ENCODE measurements around the gene JAK1. TPM values are rescaled to one million over a fixed set of nuclear protein-coding genes. Genes with fewer than 3 reads are reported as not detected.

Gene JAK1
- total RNA-seq, 1 experiment from 2014 or later: 27.8 TPM

- TF ChIP-seq CBFB (CRISPR knock-in tag; IDR thresholded peaks at IDR 0.05; ENCODE audit: low read depth) (no peak), MXD4 (CRISPR knock-in tag; IDR thresholded peaks at IDR 0.05; ENCODE audit: borderline replicate concordance) (no peak), CDX4 (CRISPR knock-in tag; IDR thresholded peaks at IDR 0.05; ENCODE audit: borderline replicate concordance) (no peak), IRF2 (CRISPR knock-in tag; IDR thresholded peaks at IDR 0.05; ENCODE audit: borderline replicate concordance, low read depth) (no peak), KAT7 (CRISPR knock-in tag; IDR thresholded peaks at IDR 0.05; ENCODE audit: borderline replicate concordance) (no peak), ZNF423 (CRISPR knock-in tag; IDR thresholded peaks at IDR 0.05) (no peak), USF1 (CRISPR knock-in tag; IDR thresholded peaks at IDR 0.05) (no peak)
Observed at GRCh38 chr1:64900916-64901315, 65.4 kb downstream of the JAK1 start (continued).

GRCh38 chr1:64898107-64898861 is 68.1 kb downstream of the JAK1 start:
- CTCF ChIA-PET: interaction anchor here (0.7 kb wide), 1 partner anchor 14 kb away, joined by 3 read pairs; no protein-coding TSS in a partner anchor
- Mint-ChIP-seq H3K4me1 (peaks cover 53% of the 10 kb centered on the region), H3K27me3 (ENCODE audit: low read depth) (no peaks in the 10 kb centered on the region), H3K4me3 (no peak overlapping the region; the same call in 1 of the 2 replicates), H3K9me3 (peaks cover 4% of the 10 kb centered on the region), H3K27ac (peak overlapping the region; percentile 67), H3K36me3 (no peaks in the 10 kb centered on the region)
- DNase-seq (ENCODE audit: low spot score) (no peak), ATAC-seq (peak; percentile 80)
- TF ChIP-seq MXD4 (CRISPR knock-in tag; IDR thresholded peaks at IDR 0.05; ENCODE audit: borderline replicate concordance) (no peak), EMX1 (CRISPR knock-in tag; IDR thresholded peaks at IDR 0.05) (no peak), FOXP1 (CRISPR knock-in tag; IDR thresholded peaks at IDR 0.05; ENCODE audit: borderline replicate concordance) (no peak), RELA (CRISPR knock-in tag; IDR thresholded peaks at IDR 0.05; ENCODE audit: borderline replicate concordance) (no peak), CBFB (CRISPR knock-in tag; IDR thresholded peaks at IDR 0.05; ENCODE audit: low read depth) (no peak), OVOL2 (CRISPR knock-in tag; IDR thresholded peaks at IDR 0.05; ENCODE audit: borderline replicate concordance) (no peak), ZNF532 (CRISPR knock-in tag; IDR thresholded peaks at IDR 0.05; ENCODE audit: borderline replicate concordance) (no peak), ZSCAN18 (CRISPR knock-in tag; IDR thresholded peaks at IDR 0.05) (no peak), GTF2I (CRISPR knock-in tag; conservative IDR thresholded peaks at IDR 0.05) (no peak), ZNF219 (CRISPR knock-in tag; IDR thresholded peaks at IDR 0.05; ENCODE audit: borderline replicate concordance) (no peak), NFE2L1 (CRISPR knock-in tag; IDR thresholded peaks at IDR 0.05) (no peak), ZNF263 (CRISPR knock-in tag; IDR thresholded peaks at IDR 0.05; ENCODE audit: low read depth) (no peak), ZNF317 (CRISPR knock-in tag; IDR thresholded peaks at IDR 0.05; ENCODE audit: borderline replicate concordance, low read depth) (no peak), ZNF512 (CRISPR knock-in tag; IDR thresholded peaks at IDR 0.05; ENCODE audit: borderline replicate concordance) (no peak), ZNF121 (CRISPR knock-in tag; IDR thresholded peaks at IDR 0.05) (no peak), ATF6 (CRISPR knock-in tag; IDR thresholded peaks at IDR 0.05) (no peak), JUN (CRISPR knock-in tag; IDR thresholded peaks at IDR 0.05) (no peak), FOXJ3 (CRISPR knock-in tag; IDR thresholded peaks at IDR 0.05; ENCODE audit: borderline replicate concordance) (no peak)
- POLR2A ChIA-PET: no interaction called here

Measured in WTC11 (cell line).